ENCODE results near the gene PHC2. TPM values are rescaled to one million over a fixed set of nuclear protein-coding genes. Genes with fewer than 3 reads are reported as not detected.

The PHC2 gene
- total and polyA plus RNA-seq, 9 of the 15 experiments (the other 6 are each of a cell fraction or from before 2014, with no cell fraction given), result 3.1 to 67.6 (median 34.6) TPM

DNA sequence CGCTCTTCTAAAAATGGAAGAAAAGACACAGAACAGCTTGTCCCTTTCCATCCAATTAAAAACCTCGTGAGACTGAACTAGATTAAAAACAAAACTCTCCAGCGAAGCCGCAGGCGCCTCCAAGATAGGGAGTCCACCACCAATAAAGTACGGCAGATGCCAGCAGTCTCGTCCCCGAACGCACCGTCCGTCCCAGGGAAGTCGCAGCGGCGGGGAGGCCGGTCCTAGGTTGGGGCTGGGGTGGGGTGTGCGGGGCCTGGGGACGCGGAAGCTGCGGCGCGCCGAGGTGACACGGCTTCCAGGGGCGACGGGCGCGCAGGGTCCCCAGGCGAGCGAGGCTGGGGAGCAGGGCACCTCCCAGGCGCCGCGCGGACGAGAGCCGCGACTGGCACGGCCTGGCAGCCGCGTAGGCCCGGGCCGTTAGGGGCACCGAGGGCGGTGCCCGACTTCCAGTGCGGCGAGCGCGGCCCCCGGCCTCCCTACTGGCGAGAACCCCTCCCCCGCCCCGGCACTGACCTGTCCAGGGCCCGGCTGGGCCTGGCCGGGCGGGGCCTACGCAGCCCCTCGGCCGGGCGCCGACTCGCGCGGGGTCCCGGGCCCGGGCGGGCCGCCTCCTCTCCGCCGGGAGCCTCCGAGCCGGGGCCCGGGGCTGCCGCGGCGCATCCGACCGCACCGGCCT lies 81.7 kb downstream of the PHC2 start (continued):
- TF ChIP-seq KLF6 (CRISPR knock-in tag; IDR thresholded peaks at IDR 0.05; ENCODE audit: borderline replicate concordance), result no peak
- peak; percentile 38; the same call in 1 of the 2 replicates for TF ChIP-seq CREB1 (IDR thresholded peaks at IDR 0.05)
- TF ChIP-seq CREB1 (CRISPR knock-in tag; IDR thresholded peaks at IDR 0.05), result peak; percentile 22; the same call in 1 of the 2 replicates
- no peak for TF ChIP-seq ARHGAP35 (IDR thresholded peaks at IDR 0.05; ENCODE audit: partially characterized antibody)
- TF ChIP-seq, protein P1, sequence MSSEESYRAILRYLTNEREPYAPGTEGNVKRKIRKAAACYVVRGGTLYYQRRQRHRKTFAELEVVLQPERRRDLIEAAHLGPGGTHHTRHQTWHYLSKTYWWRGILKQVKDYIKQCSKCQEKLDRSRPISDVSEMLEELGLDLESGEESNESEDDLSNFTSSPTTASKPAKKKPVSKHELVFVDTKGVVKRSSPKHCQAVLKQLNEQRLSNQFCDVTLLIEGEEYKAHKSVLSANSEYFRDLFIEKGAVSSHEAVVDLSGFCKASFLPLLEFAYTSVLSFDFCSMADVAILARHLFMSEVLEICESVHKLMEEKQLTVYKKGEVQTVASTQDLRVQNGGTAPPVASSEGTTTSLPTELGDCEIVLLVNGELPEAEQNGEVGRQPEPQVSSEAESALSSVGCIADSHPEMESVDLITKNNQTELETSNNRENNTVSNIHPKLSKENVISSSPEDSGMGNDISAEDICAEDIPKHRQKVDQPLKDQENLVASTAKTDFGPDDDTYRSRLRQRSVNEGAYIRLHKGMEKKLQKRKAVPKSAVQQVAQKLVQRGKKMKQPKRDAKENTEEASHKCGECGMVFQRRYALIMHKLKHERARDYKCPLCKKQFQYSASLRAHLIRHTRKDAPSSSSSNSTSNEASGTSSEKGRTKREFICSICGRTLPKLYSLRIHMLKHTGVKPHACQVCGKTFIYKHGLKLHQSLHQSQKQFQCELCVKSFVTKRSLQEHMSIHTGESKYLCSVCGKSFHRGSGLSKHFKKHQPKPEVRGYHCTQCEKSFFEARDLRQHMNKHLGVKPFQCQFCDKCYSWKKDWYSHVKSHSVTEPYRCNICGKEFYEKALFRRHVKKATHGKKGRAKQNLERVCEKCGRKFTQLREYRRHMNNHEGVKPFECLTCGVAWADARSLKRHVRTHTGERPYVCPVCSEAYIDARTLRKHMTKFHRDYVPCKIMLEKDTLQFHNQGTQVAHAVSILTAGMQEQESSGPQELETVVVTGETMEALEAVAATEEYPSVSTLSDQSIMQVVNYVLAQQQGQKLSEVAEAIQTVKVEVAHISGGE (CRISPR knock-in tag; IDR thresholded peaks at IDR 0.05), result no peak
- TF ChIP-seq MBD2 (IDR thresholded peaks at IDR 0.05; ENCODE audit: borderline replicate concordance, low read depth), result no peak
- TF ChIP-seq ARNT (IDR thresholded peaks at IDR 0.05), result no peak
- no peak for TF ChIP-seq ZC3H11A (IDR thresholded peaks at IDR 0.05; ENCODE audit: low read depth, low read length)
- peak; percentile 45; the same call in 1 of the 2 replicates for TF ChIP-seq GATAD2B (IDR thresholded peaks at IDR 0.05; ENCODE audit: borderline replicate concordance)
- TF ChIP-seq BRCA1 (IDR thresholded peaks at IDR 0.05), result no peak
- TF ChIP-seq BRCA1 (CRISPR knock-in tag; IDR thresholded peaks at IDR 0.05), result 0 out of 2 replicates have a peak, but pooled peaks have one; percentile 34
- no peak for TF ChIP-seq TCF7L2 (IDR thresholded peaks at IDR 0.05; ENCODE audit: low read depth, low read length)
- TF ChIP-seq TGIF2 (CRISPR knock-in tag; IDR thresholded peaks at IDR 0.05), result no peak
- no peak for TF ChIP-seq NBN (IDR thresholded peaks at IDR 0.05; ENCODE audit: low read depth)
- TF ChIP-seq PHB (CRISPR knock-in tag; IDR thresholded peaks at IDR 0.05), result no peak
- no peak for TF ChIP-seq TAF9B (IDR thresholded peaks at IDR 0.05; ENCODE audit: partially characterized antibody)
- TF ChIP-seq, protein P2, sequence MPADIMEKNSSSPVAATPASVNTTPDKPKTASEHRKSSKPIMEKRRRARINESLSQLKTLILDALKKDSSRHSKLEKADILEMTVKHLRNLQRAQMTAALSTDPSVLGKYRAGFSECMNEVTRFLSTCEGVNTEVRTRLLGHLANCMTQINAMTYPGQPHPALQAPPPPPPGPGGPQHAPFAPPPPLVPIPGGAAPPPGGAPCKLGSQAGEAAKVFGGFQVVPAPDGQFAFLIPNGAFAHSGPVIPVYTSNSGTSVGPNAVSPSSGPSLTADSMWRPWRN (IDR thresholded peaks at IDR 0.05; ENCODE audit: low read depth), result no peak
- no peak for TF ChIP-seq KDM1A (IDR thresholded peaks at IDR 0.05)
- TF ChIP-seq ETV5 (CRISPR knock-in tag; IDR thresholded peaks at IDR 0.05; ENCODE audit: low read depth), result no peak
- no peak for TF ChIP-seq ZNF644 (tag; IDR thresholded peaks at IDR 0.05; ENCODE audit: low read depth)
- TF ChIP-seq, protein P3, sequence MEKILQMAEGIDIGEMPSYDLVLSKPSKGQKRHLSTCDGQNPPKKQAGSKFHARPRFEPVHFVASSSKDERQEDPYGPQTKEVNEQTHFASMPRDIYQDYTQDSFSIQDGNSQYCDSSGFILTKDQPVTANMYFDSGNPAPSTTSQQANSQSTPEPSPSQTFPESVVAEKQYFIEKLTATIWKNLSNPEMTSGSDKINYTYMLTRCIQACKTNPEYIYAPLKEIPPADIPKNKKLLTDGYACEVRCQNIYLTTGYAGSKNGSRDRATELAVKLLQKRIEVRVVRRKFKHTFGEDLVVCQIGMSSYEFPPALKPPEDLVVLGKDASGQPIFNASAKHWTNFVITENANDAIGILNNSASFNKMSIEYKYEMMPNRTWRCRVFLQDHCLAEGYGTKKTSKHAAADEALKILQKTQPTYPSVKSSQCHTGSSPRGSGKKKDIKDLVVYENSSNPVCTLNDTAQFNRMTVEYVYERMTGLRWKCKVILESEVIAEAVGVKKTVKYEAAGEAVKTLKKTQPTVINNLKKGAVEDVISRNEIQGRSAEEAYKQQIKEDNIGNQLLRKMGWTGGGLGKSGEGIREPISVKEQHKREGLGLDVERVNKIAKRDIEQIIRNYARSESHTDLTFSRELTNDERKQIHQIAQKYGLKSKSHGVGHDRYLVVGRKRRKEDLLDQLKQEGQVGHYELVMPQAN (IDR thresholded peaks at IDR 0.05; ENCODE audit: borderline replicate concordance), result no peak
- no peak for TF ChIP-seq DEAF1 (CRISPR knock-in tag; IDR thresholded peaks at IDR 0.05)

All from K562 (cell line).